NCI-H1930 (cell line): ENCODE measurements around the gene JAK2.
"Not testable (repeated sequence)": the region's sequence is repeated elsewhere in the genome, so short reads cannot be mapped to it uniquely, and the experiment has no call there.

Source experiments
- DNase-seq, 2 experiments: peaks; one replicate each; lab custom pipeline; 2025; lab: John Stamatoyannopoulos, UW

Gene JAK2

DNA sequence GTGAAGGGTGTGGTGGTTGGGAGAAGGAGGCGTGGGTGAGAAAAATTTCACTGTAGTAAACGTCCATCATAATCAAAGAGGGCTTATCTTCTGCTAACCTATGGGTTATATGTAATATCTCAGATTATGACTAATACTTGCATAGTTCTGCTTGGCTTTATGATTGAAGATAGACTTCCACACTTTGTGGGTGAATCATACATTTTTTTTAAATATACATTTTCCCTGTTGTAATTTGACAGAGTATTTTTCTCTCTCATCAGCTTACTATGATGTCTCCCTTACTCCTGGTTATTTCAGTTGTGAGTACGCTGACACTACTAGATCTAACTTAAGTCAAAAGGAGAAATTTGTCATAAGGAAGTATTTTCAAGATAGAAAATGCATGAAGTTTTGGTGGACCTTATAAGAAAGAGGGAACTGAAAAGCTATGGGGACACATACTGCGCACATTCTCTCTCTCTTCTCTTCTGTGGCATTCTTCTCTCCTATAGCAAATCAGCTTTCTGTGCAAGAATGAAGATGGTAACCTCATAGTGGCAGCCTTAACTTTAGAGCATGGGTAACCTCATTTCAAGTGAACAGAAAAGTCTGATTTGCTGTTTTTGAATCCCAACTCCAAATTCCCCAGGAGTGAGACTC lies 4.9 kb upstream of the JAK2 start:
- no peak for DNase-seq

DNA sequence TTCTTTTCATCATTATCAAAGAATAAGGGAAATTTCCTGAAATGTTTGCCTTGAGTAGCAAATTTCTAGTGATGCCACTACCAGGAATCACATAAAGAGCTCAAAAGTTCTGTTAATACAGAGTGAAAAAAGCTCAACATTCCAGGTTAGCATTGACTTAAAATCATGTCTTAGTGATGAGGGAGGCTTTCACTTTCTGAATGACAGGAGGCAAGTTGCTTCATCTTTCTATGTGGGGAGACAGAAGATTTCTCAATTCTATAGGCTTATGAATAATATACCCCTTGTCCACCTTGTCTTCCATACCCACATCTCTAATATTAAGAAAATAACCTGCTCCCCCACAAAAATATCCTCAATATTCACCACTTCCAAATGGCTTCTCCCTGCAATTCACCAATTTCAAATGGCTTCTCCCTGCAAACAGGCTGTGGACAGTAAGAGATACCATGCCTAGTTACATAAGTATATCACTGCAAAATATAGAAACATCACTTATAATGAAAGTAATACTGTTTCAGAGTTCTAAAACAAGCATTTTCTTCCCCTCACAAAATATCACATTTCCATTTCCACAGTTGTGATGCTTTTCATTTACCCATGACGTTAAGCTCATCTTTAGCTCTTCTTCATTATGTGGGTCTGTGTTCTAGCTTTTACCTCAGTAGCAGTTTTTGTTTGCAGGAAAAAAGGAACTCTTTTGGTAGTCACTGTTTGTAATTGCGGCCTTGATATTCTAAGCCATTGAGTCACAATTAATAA lies 2.2 kb upstream of the JAK2 start:
- DNase-seq = no peak

DNA sequence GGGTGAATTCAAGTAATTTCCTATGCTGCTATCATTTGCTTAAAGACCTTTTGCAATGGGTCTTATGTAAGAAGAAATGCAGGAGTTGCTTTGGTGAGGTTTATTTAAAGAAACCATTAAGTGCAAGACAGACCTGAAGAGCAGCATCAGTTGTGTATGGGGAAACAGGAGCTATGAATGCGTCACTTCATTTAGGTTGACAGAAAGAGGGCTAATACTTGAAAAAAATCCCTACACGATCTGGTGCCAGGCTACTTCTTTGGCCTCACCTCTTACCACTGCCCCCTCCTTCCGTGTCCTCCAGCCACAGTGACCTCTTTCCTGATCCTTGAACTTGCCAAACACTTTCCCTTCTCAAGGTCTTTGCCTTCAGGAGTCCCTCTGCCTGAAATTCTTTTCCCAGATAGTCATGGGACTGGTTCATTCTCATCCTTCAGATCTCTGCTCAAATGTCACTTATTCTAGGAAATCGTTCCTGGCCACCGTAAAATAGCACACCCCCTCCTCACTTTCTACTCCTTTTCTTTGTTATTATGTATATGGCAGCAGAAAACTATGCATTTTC lies 1.4 kb upstream of the JAK2 start:
- DNase-seq = no peak

DNA sequence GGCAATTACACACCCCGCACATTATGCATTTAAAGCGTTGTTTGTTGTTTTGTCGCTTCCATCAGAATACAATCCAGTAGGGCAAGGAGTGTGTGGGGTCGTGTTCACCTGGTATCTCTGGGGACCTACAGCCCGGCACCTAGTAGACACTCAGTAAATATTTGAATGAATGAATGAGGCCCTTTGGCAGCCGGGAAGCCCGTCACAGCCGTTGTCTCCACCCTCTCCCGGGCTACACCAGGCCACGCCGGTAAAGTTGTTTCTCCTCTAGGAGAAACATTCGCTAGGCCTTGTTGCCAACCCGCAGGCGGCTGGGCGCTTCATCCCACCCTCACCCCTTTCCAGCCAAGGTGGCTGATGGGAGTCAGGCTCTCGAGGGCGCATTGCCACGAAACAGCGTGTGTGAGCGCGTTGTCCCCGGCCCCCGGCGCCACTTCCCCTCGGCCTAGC lies 876 bp upstream of the JAK2 start:
- peak; percentile 10 to 64 for DNase-seq

DNA sequence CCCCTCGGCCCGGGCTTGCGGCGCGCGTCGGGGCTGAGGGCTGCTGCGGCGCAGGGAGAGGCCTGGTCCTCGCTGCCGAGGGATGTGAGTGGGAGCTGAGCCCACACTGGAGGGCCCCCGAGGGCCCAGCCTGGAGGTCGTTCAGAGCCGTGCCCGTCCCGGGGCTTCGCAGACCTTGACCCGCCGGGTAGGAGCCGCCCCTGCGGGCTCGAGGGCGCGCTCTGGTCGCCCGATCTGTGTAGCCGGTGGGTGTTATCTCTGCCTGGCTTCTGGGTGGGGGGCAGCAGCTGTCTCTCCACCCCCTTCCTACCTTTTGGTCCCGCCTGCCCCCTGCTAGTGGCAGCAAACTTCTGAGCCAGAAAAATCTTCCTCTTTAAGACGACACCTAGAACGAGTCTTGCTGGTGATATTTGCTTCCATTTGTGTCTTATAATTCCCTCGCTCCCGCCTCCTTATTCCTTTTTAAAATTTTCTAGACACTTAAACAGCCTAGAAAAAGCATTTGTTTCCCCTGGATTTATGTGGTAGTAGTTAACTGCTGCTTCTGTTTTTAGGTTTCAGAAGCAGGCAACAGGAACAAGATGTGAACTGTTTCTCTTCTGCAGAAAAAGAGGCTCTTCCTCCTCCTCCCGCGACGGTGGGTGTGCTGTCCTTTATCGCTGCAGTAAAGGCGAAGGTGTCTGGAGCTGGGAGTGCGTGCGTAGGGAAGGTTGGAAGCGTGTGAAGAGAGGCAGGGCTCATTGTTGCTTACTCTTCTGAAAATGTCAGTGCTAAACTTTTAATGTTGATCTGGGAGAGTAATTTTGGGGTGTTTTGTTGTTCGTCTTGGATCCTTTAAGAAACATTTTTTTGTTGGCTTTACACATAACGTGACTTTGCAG lies 554 bp downstream of the JAK2 start:
- DNase-seq = no peak

DNA sequence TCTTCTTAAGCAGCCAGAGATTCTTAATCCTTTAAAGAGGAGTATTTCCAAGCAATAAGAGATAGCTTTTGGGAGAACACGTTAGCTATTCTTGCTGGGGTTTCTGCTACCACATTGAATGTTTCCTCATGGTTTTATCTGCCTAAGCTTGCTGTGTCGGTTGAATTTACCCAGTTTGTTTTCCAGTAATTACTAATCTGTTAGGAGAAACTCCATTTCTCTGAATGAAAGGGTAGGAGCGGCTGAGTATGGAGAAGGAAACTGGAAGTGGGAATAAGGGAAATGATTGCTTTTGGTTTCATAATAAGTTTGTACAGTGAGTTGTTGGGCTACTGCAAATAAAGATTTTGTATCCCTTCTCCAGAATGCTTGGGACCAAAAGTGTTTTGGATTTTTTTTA lies 1.2 kb downstream of the JAK2 start:
- no peak for DNase-seq

DNA sequence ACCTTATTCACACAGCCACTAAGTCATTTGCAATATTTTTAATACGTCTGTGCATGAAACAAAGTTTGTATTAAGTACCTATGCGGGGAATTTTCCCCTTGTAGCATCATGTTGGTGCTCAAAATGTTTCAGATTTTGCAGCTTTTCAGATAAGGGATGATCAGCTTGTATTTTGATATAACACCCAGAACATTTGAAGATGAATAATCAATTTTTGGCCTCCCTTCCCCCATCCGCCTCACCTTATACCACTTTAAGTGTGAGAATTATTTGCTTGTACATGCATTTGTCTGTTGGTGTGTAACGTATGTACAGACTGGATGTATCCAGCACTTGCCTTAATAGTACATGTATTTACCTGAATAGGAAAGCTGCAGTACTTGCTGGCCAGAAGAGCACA lies 1.7 kb downstream of the JAK2 start:
- no peak for DNase-seq

DNA sequence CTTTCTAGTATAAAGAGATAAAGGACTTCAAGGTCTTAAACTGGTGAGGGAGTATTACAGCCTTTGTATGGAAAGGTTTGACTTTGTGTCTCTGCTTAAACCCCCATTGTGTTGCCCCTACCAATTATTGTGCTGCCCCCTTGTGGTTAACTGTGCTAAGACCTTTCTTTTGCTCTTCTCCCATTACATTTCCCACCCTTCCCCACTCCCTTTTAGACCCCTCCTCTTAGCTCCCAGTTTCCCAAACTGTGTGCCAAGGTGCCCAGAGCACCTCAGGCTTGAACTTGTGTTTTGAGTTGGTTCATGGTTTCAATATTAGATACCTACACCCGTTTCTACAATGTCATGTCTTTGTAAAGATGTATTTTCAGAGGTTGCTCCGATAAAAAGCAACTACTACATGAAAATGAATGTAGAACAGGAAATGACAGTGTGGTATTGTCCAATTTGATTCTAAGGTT lies 2.9 kb downstream of the JAK2 start:
- DNase-seq = peak; percentile 14 to 68

DNA sequence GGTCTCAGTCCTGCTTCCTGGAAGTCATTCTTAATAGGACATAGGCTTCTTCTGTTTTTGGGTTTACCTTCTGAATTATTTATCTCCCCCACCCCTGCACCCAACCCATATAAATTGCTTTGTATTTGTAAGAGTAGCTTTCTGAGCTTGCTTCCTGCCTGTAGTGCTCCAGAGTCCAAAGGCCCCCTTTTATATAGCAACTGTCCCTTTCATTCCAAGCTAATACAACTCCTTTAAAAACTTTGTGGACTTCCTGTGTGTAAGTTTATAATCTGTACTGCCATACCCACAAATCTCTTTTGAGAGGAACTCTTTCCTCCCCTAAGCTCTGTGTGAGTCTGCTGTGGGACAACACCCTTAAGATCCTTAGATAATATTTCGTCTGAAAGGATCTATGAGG lies 7.8 kb downstream of the JAK2 start:
- DNase-seq = no peak

DNA sequence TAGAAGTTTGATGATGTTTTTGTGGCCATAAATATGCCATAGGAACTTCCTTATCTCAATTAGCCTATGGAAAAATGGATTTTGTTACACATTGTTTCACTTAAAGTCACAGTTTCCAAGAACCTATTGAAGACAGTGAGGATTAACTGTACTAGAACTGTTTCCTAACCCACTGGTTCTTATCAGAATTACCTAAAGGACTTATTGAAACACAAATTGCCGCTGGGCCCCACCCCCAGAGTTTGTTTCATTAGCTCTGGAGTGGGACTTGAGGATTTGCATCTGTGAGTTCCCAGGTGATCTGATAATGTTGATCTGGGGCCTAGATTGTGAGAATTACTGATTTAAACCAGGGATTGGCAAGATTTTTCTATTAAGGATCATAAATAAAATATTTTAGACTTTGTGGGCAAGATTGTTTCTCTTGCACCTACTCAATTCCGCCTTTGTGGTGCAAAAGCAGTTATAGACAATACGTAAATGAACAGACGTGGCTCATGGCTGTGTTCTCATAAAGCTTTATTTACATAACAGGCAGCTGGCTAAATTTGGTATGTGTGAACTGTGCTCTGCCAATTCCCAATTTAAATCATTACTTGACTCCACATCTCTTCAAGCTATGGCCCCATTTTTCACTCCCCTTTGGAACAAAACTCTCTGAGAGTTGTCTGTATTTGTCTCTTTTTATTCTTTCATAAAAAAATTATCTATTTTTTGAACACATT lies 9.3 kb downstream of the JAK2 start:
- DNase-seq = peak in 1 of 2 experiments; percentile 11

DNA sequence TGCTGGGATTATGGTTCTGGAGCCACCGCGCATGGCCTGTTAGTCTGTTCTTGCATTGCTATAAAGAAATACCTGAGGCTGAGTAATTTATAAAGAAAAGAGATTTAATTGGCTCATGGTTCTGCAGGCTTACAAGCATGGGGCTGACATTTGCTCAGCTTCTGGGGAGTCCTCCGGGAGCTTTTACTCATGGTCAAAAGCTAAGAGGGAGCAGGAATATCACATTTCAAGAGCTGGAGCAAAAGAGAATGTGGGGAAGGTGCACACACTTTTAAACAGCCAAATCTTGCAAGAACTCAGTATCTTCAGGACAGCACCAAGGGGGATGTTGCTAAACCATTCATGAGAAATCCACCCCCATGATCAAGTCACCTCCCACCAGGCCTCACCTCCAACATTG lies 12.1 kb downstream of the JAK2 start:
- DNase-seq = no peak

DNA sequence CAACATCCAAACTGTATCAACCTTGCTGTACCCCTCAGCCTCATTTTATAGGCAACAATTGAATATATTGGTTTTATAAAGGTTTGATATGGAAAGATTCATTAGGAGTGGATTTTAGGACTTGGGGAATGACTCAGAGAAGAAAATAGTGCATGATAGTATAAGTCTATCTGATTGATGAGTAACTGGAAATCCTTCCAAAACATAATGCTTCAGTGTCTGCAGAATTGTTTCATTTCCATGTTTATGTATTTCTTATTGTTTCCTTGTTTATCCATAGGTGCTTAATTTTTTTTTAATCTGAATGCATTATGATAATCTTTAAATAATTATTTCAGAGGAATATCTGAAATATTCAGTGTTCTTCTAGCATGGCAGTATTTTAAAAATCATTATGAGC lies 12.6 kb downstream of the JAK2 start:
- no peak for DNase-seq

DNA sequence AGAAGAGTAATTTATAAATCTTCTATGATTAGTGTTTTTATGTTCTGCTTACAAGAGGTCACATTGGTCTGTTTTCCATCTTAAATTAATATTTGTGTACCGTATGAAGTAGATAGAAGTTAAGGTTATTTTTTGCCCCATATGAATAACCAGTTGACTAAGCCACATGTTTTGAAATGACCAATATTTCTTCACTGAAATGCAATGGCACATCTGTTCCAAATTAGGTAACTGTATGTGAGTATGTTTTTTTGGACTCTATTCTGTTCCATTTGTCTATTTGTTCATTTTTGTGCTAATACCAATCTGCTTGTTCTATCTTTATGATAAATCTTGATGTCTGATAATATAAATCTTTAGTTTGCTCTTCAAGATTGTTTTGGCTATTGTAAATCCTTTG lies 17.7 kb downstream of the JAK2 start:
- DNase-seq = no peak

DNA sequence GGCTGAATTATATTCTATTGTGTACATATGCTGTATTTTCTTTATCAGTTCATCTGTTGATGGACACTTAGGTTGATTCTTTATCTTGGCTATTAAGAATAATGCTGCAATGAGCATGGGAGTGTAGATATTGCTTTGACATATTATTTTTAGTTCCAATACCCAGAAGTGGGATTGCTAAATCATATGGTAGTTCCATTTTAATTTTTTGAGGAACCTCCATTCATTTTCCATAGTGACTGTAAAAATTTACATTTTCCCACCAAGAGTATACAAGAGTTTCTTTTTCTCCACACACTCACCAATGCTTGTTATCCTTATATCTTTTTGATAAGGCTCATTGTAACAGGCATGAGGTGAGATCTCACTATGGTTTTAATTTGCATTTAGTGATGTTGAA lies 19.4 kb downstream of the JAK2 start:
- DNase-seq = no peak

DNA sequence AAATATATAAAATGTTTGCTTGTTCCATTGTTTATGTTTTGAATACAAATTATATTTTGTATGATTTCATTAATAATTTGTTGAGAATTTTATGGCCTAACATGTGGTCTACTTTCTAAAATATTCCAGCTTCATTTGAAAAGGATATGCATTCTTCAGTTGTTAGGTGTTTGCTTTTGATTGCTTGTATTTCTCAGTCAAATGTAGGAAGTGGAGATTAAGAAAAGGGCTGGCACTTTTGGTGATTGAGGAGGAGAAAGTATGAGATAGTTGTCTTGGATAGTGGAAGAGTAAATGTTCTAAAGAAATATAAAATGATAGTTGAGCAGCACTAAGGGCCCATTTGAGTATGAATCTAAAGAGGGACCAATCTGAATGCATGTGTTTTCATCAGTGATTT lies 23.1 kb downstream of the JAK2 start:
- DNase-seq = no peak

DNA sequence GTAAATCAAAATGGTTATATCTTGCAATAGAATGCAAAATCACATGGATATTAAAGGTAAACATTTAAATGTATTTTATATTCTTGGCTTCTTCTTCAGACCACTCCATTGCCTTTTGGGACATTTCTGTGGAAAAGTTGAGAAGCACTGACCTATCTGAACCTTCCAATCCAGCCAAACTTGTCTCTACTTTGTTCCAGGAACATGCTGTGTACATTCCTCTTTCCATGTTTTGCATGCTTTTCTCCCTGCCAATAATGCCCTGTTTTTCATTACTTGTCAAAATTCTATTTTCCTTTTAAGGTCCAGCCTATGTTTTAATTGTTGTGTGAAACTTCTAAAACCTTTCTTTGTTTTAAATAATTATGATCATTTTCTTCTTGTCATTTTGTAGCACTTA lies 28.3 kb downstream of the JAK2 start:
- no peak for DNase-seq

DNA sequence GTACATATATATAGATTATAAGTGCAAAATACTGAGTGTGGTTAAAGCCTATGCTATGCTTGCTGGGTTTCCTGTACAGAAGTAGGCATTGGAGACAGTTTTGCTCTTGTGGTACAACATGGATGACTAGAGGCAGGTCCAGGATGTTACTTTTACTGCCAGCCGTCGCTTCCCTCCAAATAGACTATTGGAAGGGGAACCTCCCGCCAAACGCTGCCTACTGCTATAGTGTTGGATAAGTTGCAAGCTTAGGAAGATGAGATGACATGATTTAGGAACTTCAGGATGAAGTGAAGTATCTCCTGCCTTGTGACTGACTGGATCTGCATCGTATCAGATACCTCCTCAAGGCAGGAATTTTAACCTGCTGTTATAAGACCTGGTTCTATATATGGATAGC lies 30.9 kb downstream of the JAK2 start:
- no peak for DNase-seq

DNA sequence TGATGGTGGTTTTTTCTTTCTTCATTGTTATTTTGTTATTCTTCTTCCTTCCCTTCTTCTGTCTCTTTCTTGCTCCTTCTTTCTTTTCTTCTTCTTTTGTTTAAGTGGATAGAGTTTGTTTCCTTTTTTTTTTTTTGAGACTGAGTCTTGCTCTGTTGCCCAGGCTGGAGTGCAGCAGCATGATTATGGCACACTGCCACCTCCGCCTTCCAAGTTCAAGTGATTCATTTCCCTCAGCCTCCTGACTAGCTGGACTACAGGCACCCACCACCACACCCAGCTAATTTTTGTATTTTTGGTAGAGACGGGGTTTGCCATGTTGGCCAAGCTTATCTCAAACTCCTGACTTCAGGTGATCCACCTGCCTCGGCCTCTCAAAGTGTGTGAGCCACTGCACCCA lies 40.3 kb downstream of the JAK2 start:
- DNase-seq = no peak

DNA sequence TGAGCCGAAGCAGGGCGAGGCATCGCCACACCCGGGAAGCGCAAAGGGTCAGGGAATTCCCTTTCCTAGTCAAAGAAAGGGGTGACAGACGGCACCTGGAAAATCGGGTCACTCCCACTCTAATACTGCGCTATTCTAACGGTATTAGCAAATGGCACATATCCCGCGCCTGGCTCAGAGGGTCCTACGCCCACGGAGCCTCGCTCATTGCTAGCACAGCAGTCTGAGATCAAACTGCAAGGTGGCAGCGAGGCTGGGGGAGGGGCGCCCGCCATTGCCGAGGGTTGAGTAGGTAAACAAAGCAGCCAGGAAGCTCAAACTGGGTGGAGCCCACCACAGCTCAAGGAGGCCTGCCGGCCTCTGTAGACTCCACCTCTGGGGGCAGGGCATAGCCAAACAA lies 46.9 kb downstream of the JAK2 start:
- not testable (repeated sequence) for DNase-seq

DNA sequence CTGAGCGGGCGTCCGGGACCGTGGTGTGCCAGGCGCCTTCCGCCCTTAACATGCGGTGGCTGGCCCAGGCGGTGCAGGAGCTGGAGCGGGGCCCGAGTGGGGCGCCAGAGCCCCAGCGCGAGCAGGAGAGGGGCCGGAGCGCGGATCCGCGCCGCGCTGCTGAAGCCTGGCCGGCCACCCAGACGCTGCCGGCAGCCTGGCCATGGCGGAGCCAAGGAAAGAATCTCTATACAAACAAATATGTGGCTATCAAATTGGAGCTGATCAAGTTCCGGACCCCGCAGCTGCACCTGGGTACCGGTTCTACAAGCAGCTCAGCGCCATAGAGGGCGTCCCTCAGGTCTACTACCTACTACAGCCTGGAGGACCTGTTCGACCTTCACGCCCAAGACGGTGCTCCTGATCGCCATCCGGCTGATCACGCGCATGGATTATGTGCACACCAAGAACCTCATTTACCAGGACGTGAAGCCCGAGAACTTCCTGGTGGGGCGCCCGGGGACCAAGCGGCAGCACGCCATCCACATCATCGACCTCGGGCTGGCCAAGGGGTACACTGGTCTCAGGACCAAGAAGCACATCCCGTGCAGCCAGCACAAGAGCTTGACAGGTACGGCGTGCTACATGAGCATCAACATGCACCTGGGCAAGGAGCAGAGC lies 55.8 kb downstream of the JAK2 start:
- no peak for DNase-seq
